CD4-positive, alpha-beta T cell treated with Interleukin-15 for 1 hour (primary cell): ENCODE results near the gene MYO7A.

Experiments
- DNase-seq: peaks from one replicate; pipeline ENCODE4 v3.0.0-alpha.2; 2020

Gene MYO7A

DNA sequence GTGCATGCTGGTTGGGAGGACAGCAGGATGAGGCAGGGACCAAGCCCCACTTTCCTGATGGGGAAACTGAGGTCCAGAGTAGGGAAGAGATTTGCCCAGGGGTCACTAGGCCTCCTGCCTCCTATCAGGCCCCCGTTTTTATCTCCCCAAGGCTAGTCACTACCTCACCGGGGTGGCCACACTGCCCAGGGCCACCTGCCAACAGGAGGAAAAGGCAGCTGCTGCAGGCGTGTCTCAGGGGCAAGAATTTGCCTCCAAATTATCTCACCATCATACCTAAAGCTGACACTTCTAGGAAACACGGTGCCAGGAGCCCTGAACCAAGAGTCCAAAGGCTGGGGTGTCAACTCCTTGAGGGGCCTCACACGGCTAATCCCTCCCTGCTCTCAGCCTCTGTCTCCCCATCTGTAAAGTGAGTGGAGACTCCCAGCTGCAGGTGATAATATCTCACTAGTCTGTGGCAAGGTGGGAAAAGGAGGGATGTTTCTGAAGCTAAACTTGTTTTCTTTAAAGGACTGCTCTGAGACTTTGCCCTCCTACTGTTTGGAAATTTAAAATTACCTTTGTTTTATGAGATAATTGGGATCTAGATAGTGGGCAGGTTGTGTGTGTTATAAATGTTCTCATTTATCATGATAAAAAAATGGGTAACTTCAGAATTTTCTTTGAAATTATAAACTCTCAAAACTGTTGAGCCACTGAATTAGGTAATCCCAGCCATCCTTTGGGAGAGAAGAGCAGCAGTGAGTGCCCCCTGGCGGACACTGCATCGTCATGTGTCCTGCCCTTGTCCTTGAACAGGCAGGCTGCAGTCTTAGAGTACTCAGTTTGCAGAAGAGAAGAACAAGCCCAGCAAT is 60.0 kb downstream of the MYO7A start:
- DNase-seq, result peak; percentile 62

- no peak for DNase-seq
These were observed 60.8 kb downstream of the MYO7A start for GRCh38 chr11:77188633-77189491.

GRCh38 chr11:77189588-77190210 is 61.7 kb downstream of the MYO7A start:
- DNase-seq, result no peak

DNA sequence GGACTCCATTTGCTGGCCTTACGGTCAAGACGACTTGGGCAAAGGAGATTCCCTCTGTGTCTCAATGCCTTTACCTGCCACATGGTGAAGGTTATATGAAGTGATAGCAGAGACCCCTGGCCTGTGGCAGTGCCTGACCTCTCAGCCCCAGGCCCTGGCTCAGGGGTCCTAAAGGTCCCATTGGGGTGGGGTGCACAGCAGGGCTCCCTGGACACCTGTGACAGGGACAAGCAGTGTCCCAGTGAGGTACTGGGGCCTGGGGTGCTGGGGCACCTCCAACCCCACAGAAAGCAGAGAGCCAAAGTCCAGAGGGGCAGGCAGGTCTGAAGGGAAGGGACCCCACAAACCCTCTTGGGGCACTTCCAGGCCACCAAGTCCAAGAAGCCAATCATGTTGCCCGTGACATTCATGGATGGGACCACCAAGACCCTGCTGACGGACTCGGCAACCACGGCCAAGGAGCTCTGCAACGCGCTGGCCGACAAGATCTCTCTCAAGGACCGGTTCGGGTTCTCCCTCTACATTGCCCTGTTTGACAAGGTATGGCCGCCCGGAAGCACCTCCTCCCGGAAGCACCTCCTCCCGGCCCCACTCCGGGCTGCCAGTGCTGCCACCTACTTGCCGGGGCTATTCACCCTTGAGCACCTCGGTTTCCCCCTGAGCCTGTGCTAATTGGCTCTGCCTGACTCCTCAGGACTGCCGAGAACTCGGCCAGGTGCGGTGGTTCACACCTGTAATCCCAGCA is 62.5 kb downstream of the MYO7A start:
- DNase-seq, result no peak

GRCh38 chr11:77191429-77191822 is 63.4 kb downstream of the MYO7A start:
- DNase-seq, result no peak

GRCh38 chr11:77191823-77192495 is 63.9 kb downstream of the MYO7A start:
- DNase-seq, result no peak

GRCh38 chr11:77193167-77193566 is 65.1 kb downstream of the MYO7A start:
- no peak for DNase-seq

GRCh38 chr11:77193911-77194830 is 66.1 kb downstream of the MYO7A start:
- DNase-seq, result no peak

GRCh38 chr11:77195071-77195755 is 67.2 kb downstream of the MYO7A start:
- DNase-seq, result no peak

DNA sequence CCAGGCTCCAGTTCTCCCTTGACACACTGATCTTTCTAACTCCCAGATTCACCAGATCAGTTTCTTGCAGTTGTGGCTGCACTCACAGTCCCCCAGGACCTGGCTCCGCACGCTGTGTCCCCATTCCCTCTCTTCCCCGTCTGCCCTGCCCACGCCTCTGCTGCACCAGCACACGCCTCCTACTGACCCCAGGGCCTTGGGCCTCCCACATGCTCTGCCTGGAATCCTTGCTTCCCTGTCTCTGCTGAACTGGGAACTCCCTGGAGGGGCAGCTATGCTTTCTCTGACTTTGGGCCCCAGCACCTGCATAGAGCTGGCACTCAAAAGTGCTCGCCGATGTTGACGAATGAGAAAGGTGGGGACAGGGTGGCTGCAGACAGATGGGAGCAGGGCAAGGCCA is 68.9 kb downstream of the MYO7A start:
- DNase-seq, result peak; percentile 11

DNA sequence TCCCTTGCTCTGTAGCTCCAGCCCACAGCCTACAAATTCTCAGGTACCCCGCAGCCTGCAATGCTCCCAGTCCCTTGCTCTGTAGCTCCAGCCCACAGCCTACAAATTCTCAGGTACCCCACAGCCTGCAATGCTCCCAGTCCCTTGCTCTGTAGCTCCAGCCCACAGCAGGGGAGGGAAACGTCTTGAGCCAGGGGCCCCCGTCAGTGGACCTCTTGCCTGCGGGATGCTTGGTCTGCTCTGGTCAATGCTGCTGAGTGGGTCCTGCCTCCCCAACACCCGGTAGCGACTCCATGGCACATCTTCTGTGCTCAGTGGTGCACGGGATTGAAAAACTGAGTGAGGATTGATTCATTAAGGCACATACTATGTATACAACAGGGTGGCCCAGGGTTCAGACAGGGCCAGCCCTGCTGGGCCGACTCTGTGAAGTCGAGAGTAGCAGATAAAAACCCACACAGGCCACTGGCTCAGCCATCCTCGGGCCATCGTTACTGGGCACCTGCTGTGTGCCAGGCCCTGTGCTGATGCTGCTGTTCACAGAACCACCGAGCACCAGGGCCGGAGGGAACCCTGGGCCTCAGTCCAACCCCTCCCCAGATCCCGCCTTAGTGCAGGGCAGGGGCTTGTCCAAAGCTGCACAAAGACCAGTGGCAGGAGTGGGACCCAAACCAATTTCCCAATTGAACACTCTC is 69.7 kb downstream of the MYO7A start:
- DNase-seq, result peak; percentile 4

DNA sequence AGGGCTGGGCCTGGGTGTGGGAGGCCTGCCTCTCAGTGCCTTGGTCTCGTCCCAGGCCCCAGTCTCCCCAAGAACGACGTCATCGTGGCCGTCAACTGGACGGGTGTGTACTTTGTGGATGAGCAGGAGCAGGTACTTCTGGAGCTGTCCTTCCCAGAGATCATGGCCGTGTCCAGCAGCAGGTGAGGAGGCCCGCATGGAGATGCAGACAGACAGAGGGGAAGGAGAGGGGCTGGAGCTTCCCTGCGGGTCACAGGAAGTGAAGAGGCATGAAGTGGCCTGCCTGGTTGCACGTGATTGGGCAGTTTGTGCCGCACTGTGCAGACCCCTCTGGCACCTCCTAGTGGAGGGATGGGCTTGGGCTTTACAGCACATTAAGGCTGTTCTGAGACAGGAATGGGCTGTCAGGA is 70.4 kb downstream of the MYO7A start:
- peak; percentile 13 for DNase-seq

DNA sequence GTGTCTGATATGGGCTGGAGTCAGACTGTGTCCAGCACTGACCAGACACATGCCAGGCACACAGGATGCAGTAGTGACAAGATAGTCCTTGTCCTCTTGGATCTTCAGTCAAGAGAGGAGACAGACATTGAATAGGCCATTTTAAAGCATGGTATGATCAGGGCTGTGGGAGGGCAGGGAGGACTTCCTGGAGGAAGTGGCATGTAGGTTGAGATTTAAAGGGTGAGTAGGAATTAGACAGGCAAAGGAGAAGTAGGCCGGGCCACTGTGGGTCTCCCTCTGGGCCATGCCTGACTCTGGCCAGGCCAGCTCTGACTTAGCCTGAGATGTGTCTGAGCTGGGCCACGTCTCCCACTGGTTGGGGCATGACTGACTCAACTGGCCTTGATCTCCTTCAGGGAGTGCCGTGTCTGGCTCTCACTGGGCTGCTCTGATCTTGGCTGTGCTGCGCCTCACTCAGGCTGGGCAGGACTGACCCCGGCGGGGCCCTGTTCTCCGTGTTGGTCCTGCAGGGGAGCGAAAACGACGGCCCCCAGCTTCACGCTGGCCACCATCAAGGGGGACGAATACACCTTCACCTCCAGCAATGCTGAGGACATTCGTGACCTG is 71.2 kb downstream of the MYO7A start:
- DNase-seq, result peak; percentile 16

DNA sequence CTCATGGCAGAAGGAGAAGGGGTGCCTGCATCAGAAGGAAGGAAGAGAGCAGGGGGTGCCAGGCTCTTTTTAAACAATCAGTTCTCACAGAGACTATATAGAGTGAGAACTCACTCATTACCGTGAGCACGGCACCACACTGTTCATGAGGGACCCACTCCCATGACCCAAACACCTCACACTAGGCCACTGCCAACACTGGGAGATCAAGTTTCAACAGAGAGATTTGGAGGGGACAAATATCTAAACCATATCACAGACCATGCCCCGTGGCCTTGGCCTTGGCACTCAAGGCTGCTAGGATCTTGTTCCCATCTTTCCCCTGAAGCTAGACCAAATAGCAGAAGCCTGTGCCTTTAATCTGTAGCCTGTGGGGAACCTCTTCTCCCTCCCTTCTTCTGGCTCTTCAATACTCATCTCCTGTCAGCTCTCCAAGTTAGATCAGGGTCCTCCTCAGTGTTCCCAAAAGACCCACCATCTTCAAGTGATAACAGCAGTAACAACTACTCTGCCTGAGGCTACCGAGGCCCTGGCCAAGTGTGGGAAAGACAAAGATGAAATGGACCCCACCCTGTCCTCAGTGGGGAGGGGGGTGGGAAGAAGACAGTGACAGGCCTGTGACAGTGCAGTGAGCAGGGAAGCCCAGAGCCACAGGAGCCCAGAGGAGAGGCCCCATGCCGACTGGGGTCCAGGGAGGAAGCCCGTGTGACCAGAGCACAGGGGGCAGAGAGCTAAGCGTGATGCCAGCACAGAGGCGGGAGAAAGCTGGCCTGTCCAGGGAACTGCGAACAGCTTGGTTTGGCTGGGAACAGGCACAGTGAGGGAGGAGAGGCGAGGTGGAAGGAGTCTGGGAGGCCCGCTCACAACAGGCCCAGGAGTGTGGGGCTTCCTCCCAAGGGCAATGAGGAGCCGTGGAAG is 72.6 kb downstream of the MYO7A start:
- DNase-seq, result peak; percentile 3

DNA sequence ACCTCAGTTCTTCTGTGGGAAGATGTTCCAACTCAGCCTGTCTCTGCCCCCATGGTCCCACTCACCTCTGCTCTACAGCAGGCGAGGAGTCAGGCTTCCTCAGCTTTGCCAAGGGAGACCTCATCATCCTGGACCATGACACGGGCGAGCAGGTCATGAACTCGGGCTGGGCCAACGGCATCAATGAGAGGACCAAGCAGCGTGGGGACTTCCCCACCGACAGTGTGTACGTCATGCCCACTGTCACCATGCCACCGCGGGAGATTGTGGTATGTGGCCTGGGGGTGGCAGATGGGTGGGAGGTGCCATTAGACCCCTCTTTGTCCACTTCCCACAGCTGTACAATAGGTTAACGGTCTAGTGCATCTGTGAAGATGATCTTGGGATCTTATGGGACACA is 73.3 kb downstream of the MYO7A start:
- DNase-seq, result peak; percentile 9

DNA sequence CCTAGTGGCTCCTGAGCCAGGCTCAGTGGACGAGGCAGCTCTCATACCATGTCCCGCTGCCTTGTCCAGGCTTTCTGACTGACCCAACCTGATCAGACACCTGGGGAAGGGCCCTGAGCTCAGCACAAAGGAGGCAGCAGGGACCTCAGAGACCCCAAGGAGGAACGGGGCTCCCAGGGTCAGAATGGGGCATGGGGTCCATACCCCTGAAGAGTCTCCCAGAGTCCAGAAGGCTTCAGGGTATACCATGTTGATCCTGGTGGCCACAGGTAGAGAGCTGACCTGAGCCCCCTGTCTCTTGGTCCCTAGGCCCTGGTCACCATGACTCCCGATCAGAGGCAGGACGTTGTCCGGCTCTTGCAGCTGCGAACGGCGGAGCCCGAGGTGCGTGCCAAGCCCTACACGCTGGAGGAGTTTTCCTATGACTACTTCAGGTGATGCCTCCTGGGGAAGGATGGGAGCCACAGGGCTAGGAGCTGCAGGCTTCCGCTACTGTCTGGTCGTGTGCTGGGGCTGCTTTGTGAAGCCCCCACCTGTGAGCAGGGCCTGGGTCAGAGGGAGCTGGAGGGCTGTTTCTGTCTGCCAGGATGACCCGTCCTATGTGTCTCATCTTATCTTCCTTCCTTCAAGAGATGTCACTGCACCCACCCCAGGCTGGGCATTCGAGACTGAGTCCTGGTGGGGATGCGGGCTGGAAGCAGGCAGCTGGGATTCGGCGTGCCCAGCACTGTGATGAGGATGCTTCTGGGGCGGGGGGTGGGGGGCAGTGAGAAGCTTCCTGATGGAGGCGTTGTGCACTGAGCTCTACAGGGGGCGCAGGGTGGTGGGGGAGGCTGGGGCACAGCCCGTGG is 74.2 kb downstream of the MYO7A start:
- DNase-seq, result peak; percentile 7
